ENCODE measurements around the gene PAX5.

GRCh38 chr9:36911601-36912412, 122.3 kb downstream of the PAX5 start:
- TF ChIP-seq POLR2A (IDR thresholded peaks at IDR 0.05; ENCODE audit: low read length) (no peak), GATA1 (IDR thresholded peaks at IDR 0.05; ENCODE audit: low read depth, low read length) (no peak)
